Activated B cell treated with CpG ODN at 0.5 μM for 24 hours (primary cell): Measurements from ENCODE around the gene TAAR1. TPM values are rescaled to one million over a fixed set of nuclear protein-coding genes. Genes with fewer than 3 reads are reported as not detected.

Experiments used
- ATAC-seq: fragments of 200-7000 bp; cut with Tn5 transposase; one replicate; pipeline ENCODE4 v1.10.0; 2021; ENCODE audit warnings: low read depth, mild to moderate bottlenecking, moderate library complexity
- CTCF ChIA-PET: fragments of 350-600 bp; sonication (Branson Sonifier 250); formaldehyde crosslinking; loops from one replicate; lab custom pipeline; 2021; ENCODE audit warnings: antibody characterized with exemption; lab: Charles Lee
- POLR2A ChIA-PET: fragments of 350-600 bp; sonication (Branson Sonifier 250); formaldehyde crosslinking; loops from one replicate; lab custom pipeline; 2021; ENCODE audit warnings: antibody characterized with exemption; lab: Charles Lee
- DNase-seq: peaks from one replicate; pipeline ENCODE4 v3.0.0; 2022
- H3K27ac Mint-ChIP-seq: one replicate; pipeline ENCODE4 v1.8.0; 2020; ENCODE audit warnings: mixed read lengths
- H3K27me3 Mint-ChIP-seq: one replicate; pipeline ENCODE4 v1.8.0; 2021; ENCODE audit warnings: mixed read lengths
- H3K36me3 Mint-ChIP-seq: one replicate; pipeline ENCODE4 v1.8.0; 2021; ENCODE audit warnings: low read depth, mixed read lengths
- H3K4me1 Mint-ChIP-seq: one replicate; pipeline ENCODE4 v1.8.0; 2021; ENCODE audit warnings: mixed read lengths
- H3K4me3 Mint-ChIP-seq: one replicate; pipeline ENCODE4 v1.8.0; 2020; ENCODE audit warnings: mild to moderate bottlenecking, mixed read lengths
- H3K9me3 Mint-ChIP-seq: one replicate; pipeline ENCODE4 v1.8.0; 2020; ENCODE audit warnings: mixed read lengths
- intact Hi-C: fragments of 100-400 bp; cut with micrococcal nuclease; formaldehyde crosslinking; loops from one replicate; pipeline ENCODE4 v1.15.1; 2024
- total RNA-seq: library from RNA; stranded (reverse); gene quantifications from 2 replicates; pipeline ENCODE4 v1.2.3, GENCODE V29; 2022
- TF ChIP-seq, protein P1 (sequence below): fragments of 200-600 bp; IDR thresholded peaks from one replicate; pipeline ENCODE4 v1.8.0; 2022; ENCODE audit warnings: antibody characterized with exemption, mild to moderate bottlenecking

Gene TAAR1
- total RNA-seq, 1 donor from 2014 or later: not detected

DNA sequence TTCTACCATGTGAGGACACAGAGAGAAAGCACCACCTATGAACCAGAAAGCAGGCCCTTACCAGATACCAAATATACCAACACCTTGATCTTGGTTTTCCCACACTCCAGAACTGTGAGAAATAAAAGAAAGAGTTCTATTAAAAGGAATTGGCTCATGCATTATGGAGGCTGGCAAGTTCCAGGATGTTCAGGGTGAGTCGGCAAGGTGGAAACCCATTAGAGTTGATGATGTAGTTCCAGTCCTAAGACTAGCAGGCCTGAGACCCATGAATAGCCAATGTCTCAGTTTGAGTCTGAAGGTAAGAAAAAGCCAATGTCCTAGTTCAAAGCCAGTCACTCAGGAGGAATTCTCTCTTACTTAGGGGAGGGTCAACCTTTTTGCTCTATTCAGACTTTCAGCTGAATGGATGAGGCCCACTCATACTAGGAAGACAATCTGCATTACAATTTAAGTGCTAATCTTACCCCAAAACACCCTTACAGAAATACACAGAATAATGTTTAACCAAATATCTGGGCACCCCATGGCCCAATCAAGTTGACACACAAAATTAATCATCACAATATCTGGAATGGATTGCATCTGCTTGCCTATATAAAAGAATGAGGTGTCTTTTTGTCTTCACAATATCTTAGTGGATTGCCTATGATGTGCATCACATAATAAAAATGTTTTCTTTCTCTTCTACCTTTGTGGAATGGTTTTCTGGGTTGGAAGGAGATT lies 5.5 kb upstream of the TAAR1 start:
- CTCF ChIA-PET: interaction anchor here (0.6 kb wide), 1 partner anchor 101 kb away, joined by 3 read pairs; no protein-coding TSS in a partner anchor
- TF ChIP-seq, protein P1, sequence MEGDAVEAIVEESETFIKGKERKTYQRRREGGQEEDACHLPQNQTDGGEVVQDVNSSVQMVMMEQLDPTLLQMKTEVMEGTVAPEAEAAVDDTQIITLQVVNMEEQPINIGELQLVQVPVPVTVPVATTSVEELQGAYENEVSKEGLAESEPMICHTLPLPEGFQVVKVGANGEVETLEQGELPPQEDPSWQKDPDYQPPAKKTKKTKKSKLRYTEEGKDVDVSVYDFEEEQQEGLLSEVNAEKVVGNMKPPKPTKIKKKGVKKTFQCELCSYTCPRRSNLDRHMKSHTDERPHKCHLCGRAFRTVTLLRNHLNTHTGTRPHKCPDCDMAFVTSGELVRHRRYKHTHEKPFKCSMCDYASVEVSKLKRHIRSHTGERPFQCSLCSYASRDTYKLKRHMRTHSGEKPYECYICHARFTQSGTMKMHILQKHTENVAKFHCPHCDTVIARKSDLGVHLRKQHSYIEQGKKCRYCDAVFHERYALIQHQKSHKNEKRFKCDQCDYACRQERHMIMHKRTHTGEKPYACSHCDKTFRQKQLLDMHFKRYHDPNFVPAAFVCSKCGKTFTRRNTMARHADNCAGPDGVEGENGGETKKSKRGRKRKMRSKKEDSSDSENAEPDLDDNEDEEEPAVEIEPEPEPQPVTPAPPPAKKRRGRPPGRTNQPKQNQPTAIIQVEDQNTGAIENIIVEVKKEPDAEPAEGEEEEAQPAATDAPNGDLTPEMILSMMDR: no peak
- Mint-ChIP-seq H3K36me3 (no peaks in the 10 kb centered on the region), H3K4me1 (no peaks in the 10 kb centered on the region), H3K9me3 (peaks cover 5% of the 10 kb centered on the region), H3K27me3 (no peaks in the 10 kb centered on the region), H3K4me3 (no peak overlapping the region), H3K27ac (no peak overlapping the region)
- DNase-seq (no peak), ATAC-seq (no peak)
- POLR2A ChIA-PET: interaction anchor here (1.0 kb wide), 1 partner anchor 140 kb away, joined by 4 read pairs; no protein-coding TSS in a partner anchor
- intact Hi-C loops: loop anchor here (5.0 to 10.0 kb wide), 5 partner anchors 390 to 1433 kb away; no protein-coding TSS in a partner anchor

DNA sequence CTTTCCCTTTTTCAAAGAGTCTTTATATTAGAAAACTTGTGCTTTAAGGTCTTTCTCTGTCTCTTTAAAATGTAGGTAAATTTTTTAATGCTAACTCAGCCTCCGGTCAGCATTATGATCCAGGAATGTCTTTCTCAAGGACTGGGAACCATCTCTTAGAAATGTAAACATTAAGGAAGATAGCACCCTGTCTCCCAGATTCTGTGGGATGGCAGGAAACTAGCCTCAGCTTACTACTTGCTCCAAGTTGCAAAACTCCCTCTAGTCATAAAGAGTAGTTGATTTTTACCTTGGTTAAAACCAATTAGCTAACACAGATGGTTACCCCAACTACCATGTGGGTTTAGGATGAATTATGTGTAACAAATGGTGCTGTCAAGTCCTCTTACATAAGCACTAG lies 4.7 kb upstream of the TAAR1 start:
- Mint-ChIP-seq H3K9me3 (peaks cover 5% of the 10 kb centered on the region), H3K4me1 (no peaks in the 10 kb centered on the region), H3K27me3 (no peaks in the 10 kb centered on the region), H3K4me3 (no peak overlapping the region), H3K27ac (no peak overlapping the region), H3K36me3 (no peaks in the 10 kb centered on the region)
- intact Hi-C loops: loop anchor here (10.0 kb wide), 3 partner anchors 389 to 891 kb away; no protein-coding TSS in a partner anchor
- no peak for ATAC-seq
- CTCF ChIA-PET: no interaction called here
- POLR2A ChIA-PET: interaction anchor here (1.0 kb wide), 1 partner anchor 141 kb away, joined by 4 read pairs; no protein-coding TSS in a partner anchor
- DNase-seq: no peak
- TF ChIP-seq, protein P1: no peak

DNA sequence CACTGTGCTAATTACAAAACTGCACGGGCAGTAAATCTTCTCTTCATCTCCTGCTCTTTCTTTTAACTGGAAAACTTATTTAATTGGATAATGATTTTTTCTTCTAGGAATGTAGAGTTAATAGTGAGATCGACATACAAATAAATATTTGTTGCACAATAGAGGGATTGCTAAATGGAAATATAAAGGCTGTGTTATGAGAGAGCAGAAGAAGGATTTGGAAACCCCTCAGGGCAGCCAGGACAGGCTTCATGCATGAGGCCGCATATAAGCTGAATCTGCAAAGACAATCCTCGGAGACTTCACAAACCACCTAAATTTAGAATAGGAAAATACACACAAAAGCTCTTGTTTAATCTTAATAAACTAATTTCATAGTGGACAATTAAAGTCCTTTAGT lies 2.9 kb upstream of the TAAR1 start:
- CTCF ChIA-PET: no interaction called here
- DNase-seq (no peak), ATAC-seq (no peak)
- intact Hi-C loops: loop anchor here (10.0 kb wide), 3 partner anchors 387 to 893 kb away; no protein-coding TSS in a partner anchor
- Mint-ChIP-seq H3K27ac (no peak overlapping the region), H3K4me3 (no peak overlapping the region), H3K27me3 (no peaks in the 10 kb centered on the region), H3K4me1 (peaks cover 5% of the 10 kb centered on the region), H3K36me3 (no peaks in the 10 kb centered on the region), H3K9me3 (peaks cover 5% of the 10 kb centered on the region)
- TF ChIP-seq, protein P1: no peak
- POLR2A ChIA-PET: interaction anchor here (0.5 kb wide), 1 partner anchor 118 kb away, joined by 4 read pairs; no protein-coding TSS in a partner anchor

DNA sequence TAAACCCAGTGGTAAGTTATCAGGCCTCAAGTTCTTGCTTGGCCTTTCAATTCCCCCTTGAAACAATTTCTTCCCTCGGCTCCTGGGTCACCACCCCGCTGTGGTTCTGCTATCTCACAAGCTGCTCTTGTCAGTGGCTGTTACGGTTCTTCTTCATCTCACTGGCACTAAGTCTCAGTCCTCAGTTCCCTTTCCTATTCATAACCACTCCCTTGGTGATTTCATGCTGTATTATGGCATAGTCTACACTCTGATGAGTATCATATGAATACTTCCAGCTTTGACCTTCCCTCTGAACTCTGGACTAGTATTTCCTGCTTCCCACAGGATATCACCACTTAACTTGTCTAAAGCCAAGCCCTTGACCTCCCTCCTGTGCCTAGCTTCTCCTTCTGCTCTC lies 7.9 kb downstream of the TAAR1 start:
- no peak for ATAC-seq
- ChIA-PET CTCF (no interaction called here), POLR2A (no interaction called here)
- Mint-ChIP-seq H3K36me3 (no peaks in the 10 kb centered on the region), H3K4me3 (no peak overlapping the region), H3K27me3 (no peaks in the 10 kb centered on the region), H3K9me3 (no peaks in the 10 kb centered on the region), H3K4me1 (no peaks in the 10 kb centered on the region), H3K27ac (no peak overlapping the region)
- TF ChIP-seq, protein P1: no peak
- DNase-seq: no peak
- intact Hi-C loops: no loop called here

DNA sequence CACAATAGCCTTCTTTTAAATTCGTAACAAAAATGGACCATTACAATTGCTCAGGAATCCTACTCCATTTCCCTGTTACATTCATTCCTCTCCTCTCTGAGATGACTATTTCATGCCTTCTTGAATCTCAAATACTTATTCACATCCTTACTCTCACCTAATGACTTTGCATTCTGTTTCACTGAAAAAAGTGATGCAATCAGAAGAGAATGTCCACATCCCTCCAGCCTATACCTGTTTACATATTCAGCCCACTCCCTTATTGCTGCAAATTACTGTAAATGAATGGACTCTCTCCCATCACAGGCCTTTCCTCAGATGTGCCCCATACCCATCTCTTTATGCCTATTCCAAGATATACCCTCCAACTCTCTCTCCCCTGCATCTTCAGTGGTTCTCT lies 8.6 kb downstream of the TAAR1 start:
- DNase-seq (no peak), ATAC-seq (no peak)
- intact Hi-C loops: no loop called here
- Mint-ChIP-seq H3K27me3 (no peaks in the 10 kb centered on the region), H3K36me3 (no peaks in the 10 kb centered on the region), H3K4me3 (no peak overlapping the region), H3K9me3 (no peaks in the 10 kb centered on the region), H3K4me1 (no peaks in the 10 kb centered on the region), H3K27ac (no peak overlapping the region)
- POLR2A ChIA-PET: no interaction called here
- CTCF ChIA-PET: no interaction called here
- TF ChIP-seq, protein P1: no peak
